Ishikawa (cell line): ENCODE measurements around the gene RNF144B.

Experiments used
- CEBPB ChIP-seq: IDR thresholded peaks from 2 replicates; pipeline ENCODE4 v1.6.1; 2012
- CREB1 ChIP-seq: IDR thresholded peaks from 2 replicates; pipeline ENCODE4 v1.6.1; 2012; ENCODE audit warnings: low read depth
- EGR1 ChIP-seq: IDR thresholded peaks from 2 replicates; pipeline ENCODE4 v1.6.1; 2012
- EP300 ChIP-seq: IDR thresholded peaks from 2 replicates; pipeline ENCODE4 v1.6.1; 2012; ENCODE audit warnings: borderline replicate concordance
- FOXM1 ChIP-seq: IDR thresholded peaks from 2 replicates; pipeline ENCODE4 v1.6.1; 2012; ENCODE audit warnings: low read depth, borderline replicate concordance
- MAX ChIP-seq: IDR thresholded peaks from 2 replicates; pipeline ENCODE4 v1.6.1; 2012
- NFIC ChIP-seq: IDR thresholded peaks from 2 replicates; pipeline ENCODE4 v1.6.1; 2012
- RAD21 ChIP-seq: IDR thresholded peaks from 2 replicates; pipeline ENCODE4 v1.6.1; 2012; ENCODE audit warnings: low read depth
- TAF1 ChIP-seq: IDR thresholded peaks from 2 replicates; pipeline ENCODE4 v1.6.1; 2012; ENCODE audit warnings: low read depth, mild to moderate bottlenecking
- TCF12 ChIP-seq: IDR thresholded peaks from 2 replicates; pipeline ENCODE4 v1.6.1; 2012; ENCODE audit warnings: low read depth
- TEAD4 ChIP-seq: IDR thresholded peaks from 2 replicates; pipeline ENCODE4 v1.6.1; 2012
- USF1 ChIP-seq: IDR thresholded peaks from 2 replicates; pipeline ENCODE4 v1.6.1; 2012
- YY1 ChIP-seq: IDR thresholded peaks from 2 replicates; pipeline ENCODE4 v1.6.1; 2012; ENCODE audit warnings: low read depth
- ZBTB7A ChIP-seq: IDR thresholded peaks from 2 replicates; pipeline ENCODE4 v1.6.1; 2012; ENCODE audit warnings: low read depth
- TF ChIP-seq, protein P1 (sequence below): IDR thresholded peaks from 2 replicates; pipeline ENCODE4 v1.6.1; 2012; ENCODE audit warnings: low read depth, mild to moderate bottlenecking

Gene RNF144B

DNA sequence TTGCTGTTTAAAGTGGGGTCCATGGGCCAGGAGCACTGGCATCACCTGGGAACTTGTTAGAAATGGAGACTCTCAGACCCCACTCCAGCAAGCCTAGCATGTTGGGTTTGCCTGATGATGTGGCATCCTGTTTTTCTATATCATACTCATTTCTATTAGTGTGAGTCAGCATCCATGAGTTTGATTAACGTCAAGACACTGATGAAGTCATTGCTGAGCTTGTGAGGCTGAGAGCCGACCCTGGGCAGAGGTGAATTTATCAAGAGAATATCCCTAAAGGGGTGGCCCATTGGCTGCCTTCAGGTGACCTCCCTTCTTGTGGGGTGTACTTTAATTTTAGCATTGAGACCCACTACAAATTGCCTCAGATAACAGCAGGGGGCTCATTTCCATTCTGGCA, 43.4 kb upstream of the RNF144B start:
- TF ChIP-seq EGR1 = no peak
- no peak for TF ChIP-seq USF1
- no peak for TF ChIP-seq MAX
- TF ChIP-seq TCF12 = no peak
- no peak for TF ChIP-seq EP300
- no peak for TF ChIP-seq YY1
- TF ChIP-seq FOXM1 = no peak
- no peak for TF ChIP-seq CREB1
- no peak for TF ChIP-seq TEAD4
- TF ChIP-seq, protein P1, sequence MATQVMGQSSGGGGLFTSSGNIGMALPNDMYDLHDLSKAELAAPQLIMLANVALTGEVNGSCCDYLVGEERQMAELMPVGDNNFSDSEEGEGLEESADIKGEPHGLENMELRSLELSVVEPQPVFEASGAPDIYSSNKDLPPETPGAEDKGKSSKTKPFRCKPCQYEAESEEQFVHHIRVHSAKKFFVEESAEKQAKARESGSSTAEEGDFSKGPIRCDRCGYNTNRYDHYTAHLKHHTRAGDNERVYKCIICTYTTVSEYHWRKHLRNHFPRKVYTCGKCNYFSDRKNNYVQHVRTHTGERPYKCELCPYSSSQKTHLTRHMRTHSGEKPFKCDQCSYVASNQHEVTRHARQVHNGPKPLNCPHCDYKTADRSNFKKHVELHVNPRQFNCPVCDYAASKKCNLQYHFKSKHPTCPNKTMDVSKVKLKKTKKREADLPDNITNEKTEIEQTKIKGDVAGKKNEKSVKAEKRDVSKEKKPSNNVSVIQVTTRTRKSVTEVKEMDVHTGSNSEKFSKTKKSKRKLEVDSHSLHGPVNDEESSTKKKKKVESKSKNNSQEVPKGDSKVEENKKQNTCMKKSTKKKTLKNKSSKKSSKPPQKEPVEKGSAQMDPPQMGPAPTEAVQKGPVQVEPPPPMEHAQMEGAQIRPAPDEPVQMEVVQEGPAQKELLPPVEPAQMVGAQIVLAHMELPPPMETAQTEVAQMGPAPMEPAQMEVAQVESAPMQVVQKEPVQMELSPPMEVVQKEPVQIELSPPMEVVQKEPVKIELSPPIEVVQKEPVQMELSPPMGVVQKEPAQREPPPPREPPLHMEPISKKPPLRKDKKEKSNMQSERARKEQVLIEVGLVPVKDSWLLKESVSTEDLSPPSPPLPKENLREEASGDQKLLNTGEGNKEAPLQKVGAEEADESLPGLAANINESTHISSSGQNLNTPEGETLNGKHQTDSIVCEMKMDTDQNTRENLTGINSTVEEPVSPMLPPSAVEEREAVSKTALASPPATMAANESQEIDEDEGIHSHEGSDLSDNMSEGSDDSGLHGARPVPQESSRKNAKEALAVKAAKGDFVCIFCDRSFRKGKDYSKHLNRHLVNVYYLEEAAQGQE = no peak
- TF ChIP-seq NFIC = no peak
- no peak for TF ChIP-seq RAD21
- no peak for TF ChIP-seq CEBPB

DNA sequence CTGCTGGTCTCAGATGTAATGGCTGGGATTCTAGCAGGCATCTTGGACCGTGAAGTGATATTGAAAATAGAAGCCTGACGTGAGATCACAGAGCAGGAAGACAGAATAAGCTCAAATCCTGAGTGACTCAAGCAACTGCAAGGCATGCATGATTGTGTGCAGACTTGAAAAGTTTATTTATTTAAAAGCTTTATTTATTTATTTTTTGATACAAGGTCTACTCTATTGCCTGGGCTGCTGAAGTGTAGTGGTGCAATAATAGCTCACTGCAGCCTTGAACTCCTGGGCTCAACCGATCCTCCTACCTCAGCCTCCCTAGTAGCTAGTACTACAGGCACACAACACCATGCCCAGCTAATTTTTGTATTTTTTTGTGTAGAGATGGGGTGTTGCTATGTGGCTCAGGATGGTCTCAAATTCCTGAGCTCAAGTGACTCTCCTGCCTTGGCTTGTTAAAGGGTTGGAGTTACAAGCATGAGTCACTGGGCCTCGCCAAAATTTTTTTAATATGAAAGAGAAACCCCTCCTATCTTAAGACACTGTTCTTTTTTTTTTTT, 40.1 kb upstream of the RNF144B start:
- no peak for TF ChIP-seq EGR1
- no peak for TF ChIP-seq TCF12

- TF ChIP-seq USF1 (no peak), CREB1 (no peak), CEBPB (no peak)
Measured at GRCh38 chr6:18347866-18348265, 39.3 kb upstream of the RNF144B start.

GRCh38 chr6:18349386-18349785, 37.8 kb upstream of the RNF144B start:
- TF ChIP-seq, protein P1 = no peak
- TF ChIP-seq CEBPB (no peak), RAD21 (no peak), ZBTB7A (no peak), FOXM1 (no peak), USF1 (no peak), EGR1 (no peak), YY1 (no peak), TAF1 (no peak), MAX (no peak), CREB1 (no peak), NFIC (no peak), TCF12 (no peak), EP300 (no peak), TEAD4 (no peak)

GRCh38 chr6:18350271-18350670, 36.9 kb upstream of the RNF144B start:
- no peak for TF ChIP-seq TCF12
- peak; percentile 85 for TF ChIP-seq CEBPB
- TF ChIP-seq ZBTB7A = no peak
- TF ChIP-seq, protein P1 = no peak
- peak; percentile 58; the same call in 1 of the 2 replicates for TF ChIP-seq TEAD4
- TF ChIP-seq NFIC = peak; percentile 70
